Stimulated activated CD8-positive, alpha-beta memory T cell treated with anti-CD3 and anti-CD28 coated beads, Interleukin-2, amount 100 ng/mL, for 1 hour (primary cell): Measurements from ENCODE around the gene MOB3B.
"Not testable (repeated sequence)": the region's sequence is repeated elsewhere in the genome, so short reads cannot be mapped to it uniquely, and the experiment has no call there.

Experiments
- DNase-seq, 2 donors: peaks; one replicate each; pipeline ENCODE4 v3.0.0-alpha.2; 2020; ENCODE audit warnings: low read depth in 2 of 2

Gene MOB3B

GRCh38 chr9:27475057-27475595 is 54.5 kb downstream of the MOB3B start:
- no peak for DNase-seq

GRCh38 chr9:27474305-27474704 is 55.3 kb downstream of the MOB3B start:
- no peak for DNase-seq

- DNase-seq = no peak
Observed at GRCh38 chr9:27473111-27473529, 56.5 kb downstream of the MOB3B start.

GRCh38 chr9:27472195-27472594 is 57.4 kb downstream of the MOB3B start:
- DNase-seq = no peak

- DNase-seq = no peak
Observed at GRCh38 chr9:27471789-27472188, 57.8 kb downstream of the MOB3B start.

- DNase-seq = no peak
Observed at GRCh38 chr9:27471366-27471765, 58.2 kb downstream of the MOB3B start.

GRCh38 chr9:27470291-27470856 is 59.2 kb downstream of the MOB3B start:
- no peak for DNase-seq

- DNase-seq = no peak
Observed at GRCh38 chr9:27469550-27469949, 60.1 kb downstream of the MOB3B start.

- no peak for DNase-seq
Observed at GRCh38 chr9:27468462-27469110, 61.0 kb downstream of the MOB3B start.

GRCh38 chr9:27468000-27468399 is 61.6 kb downstream of the MOB3B start:
- no peak for DNase-seq

GRCh38 chr9:27467486-27467885 is 62.1 kb downstream of the MOB3B start:
- DNase-seq = no peak

GRCh38 chr9:27466516-27466915 is 63.1 kb downstream of the MOB3B start:
- not testable (repeated sequence) for DNase-seq

GRCh38 chr9:27464950-27465349 is 64.7 kb downstream of the MOB3B start:
- DNase-seq = not testable (repeated sequence)

- DNase-seq = no peak
Observed at GRCh38 chr9:27462846-27463245, 66.8 kb downstream of the MOB3B start.

- no peak for DNase-seq
Observed at GRCh38 chr9:27462434-27462833, 67.2 kb downstream of the MOB3B start.

GRCh38 chr9:27460226-27461023 is 69.2 kb downstream of the MOB3B start:
- no peak for DNase-seq

GRCh38 chr9:27457445-27457844 is 72.2 kb downstream of the MOB3B start:
- DNase-seq = no peak

GRCh38 chr9:27453860-27454553 is 75.6 kb downstream of the MOB3B start:
- no peak for DNase-seq

GRCh38 chr9:27451207-27451797 is 78.3 kb downstream of the MOB3B start:
- DNase-seq = no peak

GRCh38 chr9:27450752-27451151 is 78.9 kb downstream of the MOB3B start:
- DNase-seq = no peak

- DNase-seq = not testable (repeated sequence)
Observed at GRCh38 chr9:27448356-27448755, 81.3 kb downstream of the MOB3B start.
